Measurements from ENCODE around the gene E2F1.
A peak's percentile ranks its signal among the peaks of the same experiment; 100 is the strongest.

The E2F1 gene

GRCh38 chr20:33686100-33686983, at the start of gene E2F1:
TSS of gene E2F1 (minus strand) at chr20:33686385. CDS start at chr20:33686264, 121 bp downstream.
- DNase-seq = peak; percentile 98

GRCh38 chr20:33733654-33734576, 47.7 kb upstream of the E2F1 start:
- DNase-seq = no peak

GRCh38 chr20:33732166-33732970, 46.2 kb upstream of the E2F1 start:
- peak; percentile 32 for DNase-seq

- DNase-seq = peak; percentile 61
Observed at GRCh38 chr20:33731693-33732165, 45.5 kb upstream of the E2F1 start, which contains the start of gene ZNF341. TSS of gene ZNF341 (plus strand) at chr20:33731996. CDS start at chr20:33732022, 26 bp downstream.

- DNase-seq = no peak
Observed at GRCh38 chr20:33730946-33731692, 44.9 kb upstream of the E2F1 start.

- DNase-seq = no peak
Observed at GRCh38 chr20:33729101-33729500, 42.9 kb upstream of the E2F1 start.

- no peak for DNase-seq
Observed at GRCh38 chr20:33728463-33728862, 42.3 kb upstream of the E2F1 start.

- DNase-seq = no peak
Observed at GRCh38 chr20:33727806-33728205, 41.6 kb upstream of the E2F1 start.

GRCh38 chr20:33727115-33727479, 40.9 kb upstream of the E2F1 start:
- DNase-seq = no peak

- DNase-seq = no peak
Observed at GRCh38 chr20:33725607-33726264, 39.6 kb upstream of the E2F1 start.

GRCh38 chr20:33724439-33725094, 38.4 kb upstream of the E2F1 start:
- DNase-seq = no peak

- no peak for DNase-seq
Observed at GRCh38 chr20:33721391-33722140, 35.4 kb upstream of the E2F1 start.

GRCh38 chr20:33719989-33720709, 34.0 kb upstream of the E2F1 start, which contains the start of gene PXMP4:
TSS of gene PXMP4 (minus strand) at chr20:33720310. CDS start at chr20:33720207, 103 bp downstream.
- peak; percentile 89 for DNase-seq

- DNase-seq = no peak
Observed at GRCh38 chr20:33719277-33719988, 33.2 kb upstream of the E2F1 start.

GRCh38 chr20:33716498-33716897, 30.3 kb upstream of the E2F1 start:
- no peak for DNase-seq

GRCh38 chr20:33713865-33714367, 27.7 kb upstream of the E2F1 start:
- DNase-seq = no peak

- no peak for DNase-seq
Observed at GRCh38 chr20:33711446-33711738, 25.2 kb upstream of the E2F1 start.

GRCh38 chr20:33710681-33711445, 24.7 kb upstream of the E2F1 start:
- DNase-seq = no peak

All from 8988T (cell line).